Activated CD4-positive, alpha-beta T cell treated with anti-CD3 and anti-CD28 coated beads, Interleukin-2, amount 50 U/mL, for 16 hours (primary cell): ENCODE results near the gene FIGNL2.
A peak's percentile ranks its signal among the peaks of the same experiment; 100 is the strongest.
"Not testable (repeated sequence)": the region's sequence is repeated elsewhere in the genome, so short reads cannot be mapped to it uniquely, and the experiment has no call there.

Source experiments
- DNase-seq: peaks from one replicate; pipeline ENCODE4 v3.0.0-alpha.2; 2020

Gene FIGNL2

DNA sequence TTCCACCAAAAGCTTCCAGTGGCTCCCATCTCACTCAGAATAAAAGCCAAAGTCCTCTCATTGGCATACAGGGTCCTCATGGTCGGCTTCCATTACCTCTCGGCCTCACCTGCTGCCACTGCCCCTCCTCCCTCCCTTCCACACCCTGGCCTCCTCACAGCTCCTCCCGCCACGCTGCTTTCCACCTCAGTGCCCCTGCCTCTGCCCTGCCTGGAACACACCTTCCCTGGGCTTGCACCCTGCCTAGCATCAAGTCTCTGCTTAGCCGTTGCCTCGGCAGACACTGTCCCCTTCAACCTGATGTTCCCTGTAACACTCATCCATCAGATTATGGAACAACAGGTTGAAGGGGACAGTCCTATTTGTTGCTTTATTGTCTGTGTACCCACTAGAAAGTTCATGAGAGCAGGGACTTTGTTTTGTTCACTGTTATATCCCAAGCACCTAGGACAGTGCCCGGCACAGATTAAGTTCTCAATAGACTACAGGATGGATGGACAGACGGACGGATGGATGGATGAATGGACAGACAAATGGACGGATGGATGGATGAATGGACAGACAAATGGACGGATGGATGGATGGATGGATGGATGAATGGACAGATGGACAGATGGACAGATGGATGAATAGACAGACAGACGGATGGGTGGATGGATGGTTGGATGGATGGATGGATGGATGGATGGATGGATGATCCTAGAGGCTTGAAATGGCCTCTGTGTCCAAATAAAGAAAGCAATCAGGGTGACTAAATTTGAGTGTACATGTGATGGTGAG lies 14.9 kb downstream of the FIGNL2 start:
- no peak for DNase-seq

GRCh38 chr12:51832354-51833107 lies 16.0 kb downstream of the FIGNL2 start:
- DNase-seq = no peak

- DNase-seq = not testable (repeated sequence)
Measured at GRCh38 chr12:51831817-51832216, 16.7 kb downstream of the FIGNL2 start.

GRCh38 chr12:51829641-51830040 lies 18.9 kb downstream of the FIGNL2 start:
- no peak for DNase-seq

DNA sequence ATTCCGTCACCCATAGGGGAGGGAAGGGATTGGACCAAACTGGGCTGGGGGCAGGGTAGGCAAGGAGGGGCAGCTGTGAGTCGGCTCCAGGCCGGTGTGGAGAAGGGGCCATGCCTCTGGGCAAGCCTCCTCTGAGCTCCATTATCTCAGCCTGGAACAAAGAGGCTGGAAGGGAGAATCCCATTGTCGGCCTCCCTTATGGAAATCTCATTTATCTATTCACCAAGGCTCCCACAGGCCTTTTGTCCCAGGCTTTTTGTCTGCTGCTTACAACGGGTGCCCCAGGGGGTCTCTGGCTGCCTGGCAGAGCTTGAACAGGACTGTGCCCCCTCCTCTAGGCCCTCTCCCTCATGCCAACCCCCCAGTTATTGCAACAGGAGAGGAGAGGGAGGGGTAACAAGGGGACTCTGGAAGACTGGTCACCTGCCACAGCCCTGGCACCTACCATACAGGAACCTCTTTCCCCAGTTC lies 19.5 kb downstream of the FIGNL2 start:
- DNase-seq = no peak

DNA sequence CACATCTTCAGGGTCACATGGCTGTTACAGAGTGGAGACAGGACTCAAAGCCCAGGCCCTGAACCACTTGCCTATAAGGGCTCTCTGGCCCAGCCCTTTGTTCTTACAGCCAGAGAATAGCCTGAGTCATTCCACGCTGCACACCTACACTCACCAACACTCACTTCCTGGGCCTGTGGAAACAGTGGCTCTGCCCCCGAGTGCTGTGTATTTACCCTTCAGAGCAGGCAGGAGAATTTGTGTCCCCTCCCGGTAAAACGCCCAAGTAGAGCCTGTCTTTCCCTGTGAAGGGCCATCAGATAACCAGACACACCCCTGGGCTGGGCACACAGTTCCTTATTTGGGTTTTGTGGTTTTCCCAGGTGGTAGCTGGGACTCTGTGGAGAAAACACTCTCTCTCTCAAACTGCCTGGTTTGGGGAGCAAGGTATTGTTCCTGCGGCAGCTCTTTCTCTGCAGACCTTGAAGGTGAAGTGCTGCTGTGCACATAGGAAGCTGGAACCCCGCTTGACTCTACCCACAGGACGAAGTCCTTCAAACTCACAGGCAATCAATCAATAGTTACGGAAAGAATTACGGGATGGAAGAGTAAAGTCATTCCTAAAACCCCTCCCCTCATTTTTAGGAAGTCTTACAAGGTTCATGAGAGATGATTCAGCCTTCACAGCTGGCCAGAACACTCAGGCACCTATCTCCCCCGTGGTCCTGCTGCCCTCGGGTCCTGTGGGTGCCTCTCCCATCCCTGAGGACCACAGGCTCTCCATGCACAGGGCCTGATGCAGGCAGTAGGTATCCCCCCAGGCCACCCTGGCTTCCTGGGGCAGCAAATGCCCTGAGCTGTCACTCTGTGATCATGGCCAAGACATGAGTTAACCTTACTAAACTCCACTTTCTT lies 20.3 kb downstream of the FIGNL2 start:
- peak; percentile 78 for DNase-seq

- DNase-seq = no peak
Measured at GRCh38 chr12:51826881-51827280, 21.6 kb downstream of the FIGNL2 start.

GRCh38 chr12:51825216-51825615 lies 23.3 kb downstream of the FIGNL2 start:
- DNase-seq = no peak

GRCh38 chr12:51823875-51824565 lies 24.5 kb downstream of the FIGNL2 start:
- peak; percentile 42 for DNase-seq

DNA sequence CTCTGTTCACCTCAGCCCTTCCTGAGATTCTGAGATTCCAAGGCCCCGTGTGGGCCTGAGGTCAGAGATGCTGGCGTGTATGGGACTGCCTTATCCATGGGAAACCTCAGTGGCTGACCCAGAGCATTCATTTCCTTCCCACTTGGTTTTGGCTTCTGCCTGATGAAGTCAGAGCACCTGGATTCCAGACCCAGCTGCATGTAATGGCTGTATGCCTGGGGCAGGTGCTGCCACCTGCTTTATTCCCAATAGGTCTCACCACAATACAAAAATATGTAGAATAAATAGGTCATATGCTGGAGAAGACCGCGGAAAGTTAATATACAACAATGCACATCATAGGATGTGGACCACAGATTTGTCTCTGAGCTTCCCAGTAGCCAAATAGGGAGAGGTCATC lies 25.6 kb downstream of the FIGNL2 start:
- DNase-seq = no peak

DNA sequence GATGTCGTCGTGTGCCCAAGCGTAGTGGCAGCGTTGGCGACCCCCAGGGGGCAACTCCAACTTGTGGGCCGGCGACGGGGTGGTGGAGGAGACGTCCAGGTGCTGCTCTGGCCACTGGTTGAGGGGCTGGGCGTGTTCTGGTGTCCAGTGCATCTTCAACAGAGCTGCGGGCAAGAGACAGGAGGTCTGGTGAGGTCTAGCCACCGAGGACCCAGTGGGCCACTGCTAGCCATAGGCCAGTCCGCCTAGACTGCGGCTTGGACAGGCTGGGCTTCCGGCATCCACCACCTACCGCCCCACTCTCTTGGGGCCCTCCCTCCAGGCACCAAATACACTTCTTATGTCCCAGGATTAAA lies 26.3 kb downstream of the FIGNL2 start:
- DNase-seq = no peak

DNA sequence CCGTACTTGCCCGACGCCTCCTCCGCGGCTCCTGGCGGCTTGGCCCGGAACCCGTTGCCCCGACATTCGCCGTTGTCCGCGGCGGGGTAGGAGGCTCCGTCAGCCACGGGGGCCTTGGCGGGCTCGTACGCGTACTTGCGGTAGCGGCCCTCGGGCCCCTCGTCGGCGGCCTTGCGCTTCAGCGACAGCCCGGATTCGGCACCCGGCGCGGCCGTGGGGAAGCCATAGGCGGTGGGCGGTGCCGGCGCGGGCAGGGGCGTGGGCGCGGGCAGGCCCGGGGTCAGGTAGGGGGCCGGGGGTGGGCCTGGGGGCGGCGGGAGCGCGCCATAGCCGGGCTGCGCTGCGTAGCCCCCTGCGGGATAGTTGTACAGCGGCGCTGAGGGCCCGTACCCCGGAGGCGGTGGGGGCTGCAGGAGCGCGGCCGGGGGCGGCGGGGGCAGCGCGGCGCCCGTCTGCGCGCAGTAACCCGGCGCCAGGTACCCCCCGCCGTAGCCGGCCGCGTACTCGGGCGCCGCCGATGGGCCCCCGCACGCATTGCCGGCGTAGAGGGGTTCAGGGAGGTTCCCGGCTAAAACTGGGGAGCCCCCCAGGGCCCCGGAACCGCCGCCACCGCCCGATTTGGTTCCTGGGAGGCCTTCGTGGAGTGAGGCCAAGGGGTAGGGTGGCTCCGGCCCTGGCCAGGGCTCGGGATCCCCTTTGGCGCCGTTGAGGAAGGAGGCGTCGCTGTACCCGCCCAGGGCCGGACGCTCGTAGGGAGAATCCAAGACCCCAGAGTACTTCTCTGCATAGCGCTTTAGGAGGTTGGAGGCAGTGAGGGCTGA lies 26.9 kb downstream of the FIGNL2 start:
- DNase-seq = no peak

- DNase-seq = peak; percentile 73
Measured at GRCh38 chr12:51820526-51821439, 27.7 kb downstream of the FIGNL2 start.

DNA sequence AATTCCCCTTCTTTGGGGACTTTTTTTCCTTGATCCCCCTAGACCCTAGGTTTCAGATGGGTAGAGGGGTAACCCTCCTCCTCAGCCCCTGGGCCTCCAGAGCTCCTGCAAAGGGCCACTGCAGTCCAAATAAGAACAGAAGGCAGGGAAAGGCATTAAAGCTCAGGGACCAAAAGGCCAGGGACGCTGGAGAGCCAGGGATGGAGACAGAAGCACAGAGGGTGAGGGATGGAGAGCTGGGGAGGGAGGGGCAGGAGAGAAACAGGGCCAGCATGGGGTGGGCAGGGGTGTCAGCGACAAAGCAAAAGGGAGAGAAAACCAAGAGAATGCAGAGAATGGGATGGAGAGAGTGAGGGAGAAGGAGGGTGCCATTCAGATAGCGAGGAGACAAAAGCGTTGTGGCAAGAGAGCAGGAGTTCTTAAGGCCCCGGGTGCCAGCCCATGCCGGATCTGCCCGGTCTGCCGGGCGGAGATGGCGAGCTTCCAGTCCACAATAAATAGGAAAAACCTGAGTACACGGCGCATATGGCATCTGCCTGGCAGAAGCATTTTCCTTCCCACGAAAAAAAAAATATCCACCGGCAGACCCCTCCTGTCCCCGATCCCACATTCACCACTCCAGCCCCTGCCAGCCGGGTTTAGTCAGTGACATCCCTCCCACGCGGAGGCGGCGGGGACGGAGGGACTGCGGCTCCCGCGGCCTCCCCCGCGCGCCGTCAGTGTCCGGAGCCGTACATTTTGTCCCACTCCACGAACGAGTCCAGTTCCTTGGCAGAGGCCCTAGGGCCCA lies 28.6 kb downstream of the FIGNL2 start:
- no peak for DNase-seq

DNA sequence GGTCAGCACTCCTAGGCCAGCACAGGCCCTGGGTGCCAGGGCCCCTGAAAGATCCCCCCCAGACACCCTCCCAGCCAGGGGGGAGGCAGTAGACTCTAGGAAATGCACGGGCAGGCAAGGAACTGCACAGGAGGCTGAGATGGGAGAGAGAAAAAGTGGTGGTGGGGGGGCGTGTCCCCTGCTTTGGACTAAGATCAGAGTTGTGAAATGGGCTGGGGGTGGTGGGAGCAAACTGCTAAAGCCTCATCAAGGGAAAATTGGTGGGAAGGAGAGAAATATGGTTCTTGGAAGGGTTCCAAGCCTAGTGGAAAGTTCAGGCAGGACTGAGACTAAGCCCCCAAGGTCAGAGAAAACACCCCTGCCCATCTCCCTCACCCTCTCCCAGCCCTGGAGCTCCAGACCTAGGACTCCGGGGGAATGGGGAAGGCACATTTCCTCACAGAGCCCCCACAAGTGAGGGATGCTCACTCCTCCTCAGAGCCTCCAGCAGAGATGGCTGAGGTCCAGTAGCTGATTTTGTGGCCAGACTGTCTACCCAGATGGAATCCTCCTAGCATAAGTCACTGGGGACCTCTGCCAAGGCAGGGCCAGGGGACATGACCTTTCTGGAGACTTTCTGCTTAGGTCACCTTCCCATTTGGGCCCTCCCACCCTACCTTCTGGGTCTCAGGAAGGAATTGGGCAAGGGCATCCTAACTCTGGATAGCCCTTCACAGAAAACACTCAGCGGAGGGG lies 29.8 kb downstream of the FIGNL2 start:
- no peak for DNase-seq

- DNase-seq = no peak
Measured at GRCh38 chr12:51818086-51818485, 30.4 kb downstream of the FIGNL2 start.

DNA sequence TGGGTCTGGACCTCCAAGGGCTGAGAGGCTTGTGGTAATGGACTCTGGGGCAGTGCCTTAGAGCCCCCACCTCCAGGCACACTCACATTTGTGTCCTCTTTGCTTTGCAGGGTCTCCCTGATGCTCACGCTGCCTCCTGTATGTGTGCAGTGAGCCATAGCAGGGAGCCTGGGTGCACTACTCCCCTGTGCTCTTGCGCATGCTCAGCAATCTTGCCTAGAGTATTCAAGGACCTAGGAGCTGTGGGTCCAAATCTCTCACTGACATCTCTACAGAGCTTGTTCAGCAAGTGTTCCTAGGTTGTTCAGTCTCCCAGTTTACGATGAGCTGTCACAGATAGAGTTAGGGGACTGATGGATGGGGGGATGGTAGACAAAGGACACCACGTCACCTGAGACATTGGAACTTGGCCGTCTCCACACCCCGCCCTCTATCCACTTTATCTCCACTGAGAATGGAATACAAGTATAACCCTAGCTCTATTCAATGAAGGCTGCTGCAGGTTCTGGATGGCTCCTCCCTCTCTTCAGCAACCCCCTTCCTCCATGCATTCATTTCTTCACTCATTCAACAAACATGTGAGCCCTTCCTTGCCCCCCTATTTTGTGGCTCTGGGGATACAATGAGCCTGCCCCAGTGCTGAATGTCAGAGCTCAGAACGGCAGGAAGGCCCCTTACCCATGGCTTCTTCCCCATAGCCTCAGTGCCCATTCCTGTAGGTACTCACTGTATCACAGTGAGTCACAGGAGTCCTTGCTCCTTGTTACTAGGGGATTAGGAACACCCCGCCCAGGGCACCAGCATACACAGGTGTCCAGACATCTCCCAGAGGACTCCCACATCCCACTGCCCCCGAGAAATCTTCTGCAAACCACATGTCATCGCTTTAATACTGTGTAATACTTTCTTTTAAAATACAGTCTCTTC lies 31.2 kb downstream of the FIGNL2 start:
- DNase-seq = no peak

GRCh38 chr12:51815571-51815970 lies 32.9 kb downstream of the FIGNL2 start:
- DNase-seq = no peak
